ENCODE results near the gene HSDL1. TPM values are rescaled to one million over a fixed set of nuclear protein-coding genes. Genes with fewer than 3 reads are reported as not detected.

The HSDL1 gene
- total and polyA plus RNA-seq, 10 of the 15 experiments (the other 5 are each of a cell fraction or from before 2014, with no cell fraction given) = 2.0 to 13.4 (median 5.6) TPM

- Histone ChIP-seq H4K20me1 (ENCODE audit: control insufficient read depth, insufficient read depth) (no peaks in the 10 kb centered on the region), H3K4me2 (ENCODE audit: control insufficient read depth, insufficient read depth) (0 out of 2 replicates have a peak overlapping the region, but pooled peaks have one; percentile 9), H3K9ac (ENCODE audit: control insufficient read depth, insufficient read depth, low read length) (no peak overlapping the region), H3K4me1 (ENCODE audit: control insufficient read depth, insufficient read depth, low read length) (peaks cover 11% of the 10 kb centered on the region), H3K4me3 (no peak overlapping the region), H2AFZ (ENCODE audit: control insufficient read depth, low read depth, low read length) (no peak overlapping the region), H3K27ac (ENCODE audit: control insufficient read depth, insufficient read depth) (no peak overlapping the region), H3K9me3 (replicated peaks; ENCODE audit: control insufficient read depth, insufficient read depth, low read length) (no peaks in the 10 kb centered on the region), H3K36me3 (ENCODE audit: control insufficient read depth in 2 of 2, insufficient read depth in 2 of 2, low read length in 1 of 2) (no peaks in the 10 kb centered on the region), H3K79me2 (ENCODE audit: control insufficient read depth, insufficient read depth, low read length) (peaks cover 1% of the 10 kb centered on the region), H3K27me3 (replicated peaks in 1 of 2; ENCODE audit: control insufficient read depth in 2 of 2, insufficient read depth in 2 of 2, low read length in 1 of 2) (no peaks in the 10 kb centered on the region)
- DNase-seq (ENCODE audit: low read depth, low spot score) (no peak), ATAC-seq (no peak), FAIRE-seq (no peak)
- in situ Hi-C loops (cut with MboI) = loop anchor here (5.0 kb wide), 1 partner anchor 52 kb away; no protein-coding TSS in a partner anchor
- no TSS peak for BruUV-seq (replicated peaks)
- 48% methylated on average over 6 of the region's 6 CpGs for WGBS (ENCODE audit: insufficient coverage, insufficient replicate concordance, low lambda C conversion rate, missing lambda C conversion rate)
- ChIA-PET CTCF (interaction anchor here (1.0 to 1.5 kb wide), 3 partner anchors 17 to 54 kb away, joined by 3 to 7 read pairs (median 7); no protein-coding TSS in a partner anchor), RAD21 (ENCODE audit: unreplicated experiment) (no interaction called here), POLR2A (no interaction called here), SMC1A (ENCODE audit: uncharacterized antibody, unreplicated experiment) (interaction anchor here (1.0 to 1.1 kb wide), 2 partner anchors 8 to 52 kb away, joined by 3 read pairs; no protein-coding TSS in a partner anchor)
- TF ChIP-seq ZNF207 (IDR thresholded peaks at IDR 0.05; ENCODE audit: borderline replicate concordance) = no peak
- TF ChIP-seq, protein P1, sequence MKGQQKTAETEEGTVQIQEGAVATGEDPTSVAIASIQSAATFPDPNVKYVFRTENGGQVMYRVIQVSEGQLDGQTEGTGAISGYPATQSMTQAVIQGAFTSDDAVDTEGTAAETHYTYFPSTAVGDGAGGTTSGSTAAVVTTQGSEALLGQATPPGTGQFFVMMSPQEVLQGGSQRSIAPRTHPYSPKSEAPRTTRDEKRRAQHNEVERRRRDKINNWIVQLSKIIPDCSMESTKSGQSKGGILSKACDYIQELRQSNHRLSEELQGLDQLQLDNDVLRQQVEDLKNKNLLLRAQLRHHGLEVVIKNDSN (IDR thresholded peaks at IDR 0.05; ENCODE audit: borderline replicate concordance, extremely low read length, insufficient read depth, low read depth, low read length) = no peak
- no peak for TF ChIP-seq TBL1XR1 (IDR thresholded peaks at IDR 0.05; ENCODE audit: low read depth, low read length)
- TF ChIP-seq ZNF687 (IDR thresholded peaks at IDR 0.05) = no peak
- no peak for TF ChIP-seq IKZF2 (IDR thresholded peaks at IDR 0.05)
- TF ChIP-seq POLR2A (IDR thresholded peaks at IDR 0.05; ENCODE audit: low read depth, low read length) = no peak
- no peak for TF ChIP-seq ZNF622 (IDR thresholded peaks at IDR 0.05)
- TF ChIP-seq MXI1 (IDR thresholded peaks at IDR 0.05; ENCODE audit: low read depth, low read length) = no peak
- TF ChIP-seq, protein P2, sequence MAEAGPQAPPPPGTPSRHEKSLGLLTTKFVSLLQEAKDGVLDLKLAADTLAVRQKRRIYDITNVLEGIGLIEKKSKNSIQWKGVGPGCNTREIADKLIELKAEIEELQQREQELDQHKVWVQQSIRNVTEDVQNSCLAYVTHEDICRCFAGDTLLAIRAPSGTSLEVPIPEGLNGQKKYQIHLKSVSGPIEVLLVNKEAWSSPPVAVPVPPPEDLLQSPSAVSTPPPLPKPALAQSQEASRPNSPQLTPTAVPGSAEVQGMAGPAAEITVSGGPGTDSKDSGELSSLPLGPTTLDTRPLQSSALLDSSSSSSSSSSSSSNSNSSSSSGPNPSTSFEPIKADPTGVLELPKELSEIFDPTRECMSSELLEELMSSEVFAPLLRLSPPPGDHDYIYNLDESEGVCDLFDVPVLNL (IDR thresholded peaks at IDR 0.05; ENCODE audit: low read depth, low read length) = no peak
- intact Hi-C loops (cut with micrococcal nuclease; ENCODE audit: unreplicated experiment) = no loop called here
These were observed 5.2 kb downstream of the HSDL1 start for GRCh38 chr16:84139628-84140258.
